SK-N-MC (cell line): ENCODE results near the gene PPY.

ENCODE experiments used
- EZH2 ChIP-seq: fragments of 200-600 bp; sonication (generic); IDR thresholded peaks from one replicate; pipeline ENCODE4 v1.6.1; 2017; ENCODE audit warnings: antibody characterized with exemption
- POLR2AphosphoS5 ChIP-seq: IDR thresholded peaks from 2 replicates; pipeline ENCODE4 v1.6.1; 2012; ENCODE audit warnings: mild to moderate bottlenecking, low read depth, low read length, borderline replicate concordance

DNA sequence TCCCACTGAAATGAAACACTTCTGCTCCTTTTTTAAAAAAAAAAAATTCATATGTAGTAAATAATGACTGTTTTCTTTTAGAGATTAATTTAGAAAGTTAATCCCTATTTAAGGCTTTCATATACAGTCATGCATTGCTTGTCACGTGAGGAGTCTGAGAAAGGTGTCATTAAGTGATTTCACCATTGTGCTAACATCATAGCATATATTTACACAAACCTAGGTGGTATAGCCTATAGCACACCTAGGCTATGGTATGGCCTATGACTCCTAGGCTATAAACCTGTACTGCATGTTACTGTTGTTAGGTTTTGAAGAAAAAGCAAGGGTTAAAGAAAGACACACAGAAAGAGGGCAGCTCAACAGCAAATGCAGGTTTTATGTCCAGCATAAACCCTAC is 13.7 kb downstream of the PPY start:
- TF ChIP-seq EZH2: no peak
- TF ChIP-seq POLR2AphosphoS5: no peak
